ENCODE measurements around the gene TUBB4B. TPM values are rescaled to one million over a fixed set of nuclear protein-coding genes. Genes with fewer than 3 reads are reported as not detected.
A peak's percentile ranks its signal among the peaks of the same experiment; 100 is the strongest.

The TUBB4B gene
- total RNA-seq, 1 donor: 67.7 TPM

DNA sequence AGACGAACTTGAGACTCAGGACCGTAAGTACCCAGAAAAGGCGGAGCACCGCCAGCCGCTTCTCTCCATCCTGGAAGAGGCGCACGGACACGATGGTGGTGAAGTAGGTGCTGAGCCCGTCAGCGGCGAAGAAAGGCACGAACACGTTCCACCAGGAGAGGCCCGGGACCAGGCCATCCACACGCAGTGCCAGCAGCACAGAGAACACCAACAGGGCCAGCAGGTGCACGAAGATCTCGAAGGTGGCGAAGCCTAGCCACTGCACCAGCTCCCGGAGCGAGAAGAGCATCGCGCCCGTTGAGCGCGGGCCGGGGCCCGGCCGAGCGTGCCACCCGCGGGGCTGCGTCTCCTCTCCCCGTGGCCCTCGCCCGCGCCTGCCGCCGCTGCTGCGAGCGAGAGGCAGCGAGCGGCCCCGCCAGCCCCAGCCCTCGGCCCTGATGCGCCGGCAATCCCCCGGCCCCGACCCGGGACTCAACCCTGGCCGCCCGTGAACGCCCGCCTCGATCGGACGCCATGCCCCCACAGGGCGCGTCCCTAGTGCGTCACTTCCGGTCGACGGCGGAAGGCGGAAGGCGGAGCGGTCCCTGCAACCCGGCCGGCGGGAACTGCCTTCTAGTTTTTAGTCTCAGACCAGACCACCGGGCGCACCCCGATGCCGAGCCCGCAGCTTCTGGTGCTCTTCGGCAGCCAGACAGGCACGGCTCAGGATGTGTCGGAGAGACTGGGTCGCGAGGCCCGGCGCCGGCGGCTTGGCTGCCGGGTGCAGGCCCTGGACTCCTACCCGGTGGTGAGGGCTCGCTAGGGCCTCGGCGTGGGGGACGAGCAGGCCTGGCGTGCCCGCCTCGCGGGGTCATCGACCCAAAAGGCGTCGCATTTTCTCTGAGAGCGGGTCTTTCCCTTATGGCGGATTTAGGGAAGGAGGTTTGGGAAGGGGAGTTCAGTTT lies 35.7 kb upstream of the TUBB4B start, which contains the start of the genes NDOR1 and TMEM203:
Gene NDOR1, plus strand, starts transcription at position 575 of the 944 bp plus-strand sequence. Its CDS starts 78 bp downstream, at position 653.
Gene TMEM203, minus strand, starts transcription at position 523 of the 944 bp plus-strand sequence. Its CDS starts 234 bp downstream, at position 289.
- Histone ChIP-seq H3K27ac (ENCODE audit: low read depth, low read length) (peak within 1 kb of the TSS; percentile 72), H2AFZ (ENCODE audit: low read length) (peak within 1 kb of the TSS; percentile 86), H3K27me3 (ENCODE audit: insufficient read depth, low read length) (no peaks in the 10 kb centered on the region), H3K79me2 (ENCODE audit: insufficient read depth, low read length) (peaks cover 62% of the 10 kb centered on the region), H3K4me3 (ENCODE audit: insufficient read depth, low read length) (peak within 1 kb of the TSS; percentile 88), H3K4me2 (ENCODE audit: insufficient read depth, low read length) (peak within 1 kb of the TSS; percentile 91), H3K9me3 (ENCODE audit: low read depth, low read length) (no peaks in the 10 kb centered on the region), H4K20me1 (ENCODE audit: insufficient read depth, low read length) (peaks cover 14% of the 10 kb centered on the region), H3K36me3 (ENCODE audit: insufficient read depth, low read length) (peaks cover 2% of the 10 kb centered on the region), H3K4me1 (ENCODE audit: insufficient read depth, low read length) (peaks cover 30% of the 10 kb centered on the region)
- TF ChIP-seq, protein P1, sequence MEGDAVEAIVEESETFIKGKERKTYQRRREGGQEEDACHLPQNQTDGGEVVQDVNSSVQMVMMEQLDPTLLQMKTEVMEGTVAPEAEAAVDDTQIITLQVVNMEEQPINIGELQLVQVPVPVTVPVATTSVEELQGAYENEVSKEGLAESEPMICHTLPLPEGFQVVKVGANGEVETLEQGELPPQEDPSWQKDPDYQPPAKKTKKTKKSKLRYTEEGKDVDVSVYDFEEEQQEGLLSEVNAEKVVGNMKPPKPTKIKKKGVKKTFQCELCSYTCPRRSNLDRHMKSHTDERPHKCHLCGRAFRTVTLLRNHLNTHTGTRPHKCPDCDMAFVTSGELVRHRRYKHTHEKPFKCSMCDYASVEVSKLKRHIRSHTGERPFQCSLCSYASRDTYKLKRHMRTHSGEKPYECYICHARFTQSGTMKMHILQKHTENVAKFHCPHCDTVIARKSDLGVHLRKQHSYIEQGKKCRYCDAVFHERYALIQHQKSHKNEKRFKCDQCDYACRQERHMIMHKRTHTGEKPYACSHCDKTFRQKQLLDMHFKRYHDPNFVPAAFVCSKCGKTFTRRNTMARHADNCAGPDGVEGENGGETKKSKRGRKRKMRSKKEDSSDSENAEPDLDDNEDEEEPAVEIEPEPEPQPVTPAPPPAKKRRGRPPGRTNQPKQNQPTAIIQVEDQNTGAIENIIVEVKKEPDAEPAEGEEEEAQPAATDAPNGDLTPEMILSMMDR (IDR thresholded peaks at IDR 0.05; ENCODE audit: extremely low read depth, low read depth, low read length): no peak
- peak; percentile 100 for DNase-seq (ENCODE audit: insufficient read length, low spot score, missing footprints)

DNA sequence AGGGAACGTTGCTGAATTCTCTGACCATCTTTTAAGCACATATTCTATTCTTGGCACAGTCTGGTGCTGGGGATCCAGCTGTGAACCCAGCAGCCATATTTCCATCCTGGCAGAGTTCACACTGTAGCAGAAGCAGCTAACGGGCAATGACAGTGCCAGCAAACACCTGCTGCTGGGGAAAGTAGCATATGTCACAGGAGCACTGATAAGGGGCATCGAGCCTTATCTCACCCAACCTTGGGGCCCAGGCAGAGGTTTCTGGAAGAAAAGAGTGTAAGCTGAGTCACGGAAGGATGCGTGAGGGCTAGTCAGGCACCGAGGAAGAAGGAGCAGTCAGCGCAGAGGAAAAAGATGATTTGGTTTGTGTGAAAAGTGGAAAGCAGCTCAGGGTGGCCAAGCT lies 34.5 kb upstream of the TUBB4B start:
- Histone ChIP-seq H3K4me2 (ENCODE audit: insufficient read depth, low read length) (peak overlapping the region; percentile 91), H3K27ac (ENCODE audit: low read depth, low read length) (no peak overlapping the region), H3K4me1 (ENCODE audit: insufficient read depth, low read length) (peaks cover 24% of the 10 kb centered on the region), H2AFZ (ENCODE audit: low read length) (no peak overlapping the region), H3K4me3 (ENCODE audit: insufficient read depth, low read length) (no peak overlapping the region), H3K9me3 (ENCODE audit: low read depth, low read length) (no peaks in the 10 kb centered on the region), H4K20me1 (ENCODE audit: insufficient read depth, low read length) (peaks cover 14% of the 10 kb centered on the region), H3K79me2 (ENCODE audit: insufficient read depth, low read length) (peaks cover 55% of the 10 kb centered on the region), H3K27me3 (ENCODE audit: insufficient read depth, low read length) (no peaks in the 10 kb centered on the region), H3K36me3 (ENCODE audit: insufficient read depth, low read length) (peaks cover 2% of the 10 kb centered on the region)
- TF ChIP-seq, protein P1 (IDR thresholded peaks at IDR 0.05; ENCODE audit: extremely low read depth, low read depth, low read length): no peak
- DNase-seq (ENCODE audit: insufficient read length, low spot score, missing footprints): no peak

DNA sequence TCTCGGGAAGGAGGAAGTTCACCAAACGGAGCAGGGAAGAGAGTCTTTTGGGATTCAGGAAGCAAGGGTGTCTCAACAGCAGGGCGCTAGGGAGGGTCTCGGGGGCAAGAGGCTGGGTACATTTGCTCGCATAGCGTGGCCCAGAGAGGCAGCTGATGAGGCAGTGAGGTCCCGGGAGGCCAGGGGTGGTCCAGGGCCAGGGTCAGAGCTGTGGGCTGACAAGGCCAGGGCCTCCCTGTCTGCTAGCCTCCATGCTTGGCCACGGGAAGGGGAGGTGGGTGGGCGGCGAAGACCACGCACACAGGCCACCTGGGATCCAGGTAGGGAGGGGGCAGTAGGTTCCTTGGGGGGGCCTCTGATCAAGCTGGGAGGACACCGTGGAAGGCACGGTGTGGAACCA lies 29.6 kb upstream of the TUBB4B start:
- H3K4me2 ChIP-seq (ENCODE audit: insufficient read depth, low read length): no peak overlapping the region
- H3K36me3 ChIP-seq (ENCODE audit: insufficient read depth, low read length): peaks cover 2% of the 10 kb centered on the region

More for the DNA sequence above, 29.6 kb upstream of the TUBB4B start:
- Histone ChIP-seq H4K20me1 (ENCODE audit: insufficient read depth, low read length) (no peaks in the 10 kb centered on the region), H3K27me3 (ENCODE audit: insufficient read depth, low read length) (no peaks in the 10 kb centered on the region), H2AFZ (ENCODE audit: low read length) (no peak overlapping the region), H3K79me2 (ENCODE audit: insufficient read depth, low read length) (peaks cover 11% of the 10 kb centered on the region), H3K27ac (ENCODE audit: low read depth, low read length) (no peak overlapping the region), H3K4me1 (ENCODE audit: insufficient read depth, low read length) (peaks cover 4% of the 10 kb centered on the region), H3K4me3 (ENCODE audit: insufficient read depth, low read length) (no peak overlapping the region), H3K9me3 (ENCODE audit: low read depth, low read length) (no peaks in the 10 kb centered on the region)
- TF ChIP-seq, protein P1 (IDR thresholded peaks at IDR 0.05; ENCODE audit: extremely low read depth, low read depth, low read length): no peak
- DNase-seq (ENCODE audit: insufficient read length, low spot score, missing footprints): no peak
